HL-60 (cell line): ENCODE measurements around the gene SMG5.
A peak's percentile ranks its signal among the peaks of the same experiment; 100 is the strongest.

Experiments used
- DNase-seq, 2 experiments: peaks; one replicate each; pipeline ENCODE4 v3.0.0-alpha.2; 2010 to 2020; ENCODE audit warnings: low read depth in 1 of 2, low spot score in 1 of 2
- H3K27ac ChIP-seq: fragments of 250-450 bp; sonication (Bioruptor Pico); replicated peaks from 2 replicates; pipeline ENCODE4 v1.5.1; 2020; ENCODE audit warnings: mild to moderate bottlenecking, moderate library complexity
- H3K27me3 ChIP-seq: fragments of 250-450 bp; sonication (Bioruptor Pico); 2 replicates; pipeline ENCODE4 v1.5.1; 2021; ENCODE audit warnings: mild to moderate bottlenecking, moderate library complexity; ENCODE audit not compliant: insufficient read depth, poor library complexity, severe bottlenecking
- H3K4me3 ChIP-seq: replicated peaks from 2 replicates; pipeline ENCODE4 v1.5.1; 2011; ENCODE audit warnings: mild to moderate bottlenecking, control low read depth, low read length; ENCODE audit not compliant: insufficient read depth
- CTCF ChIP-seq: IDR thresholded peaks from one replicate; pipeline ENCODE4 v1.5.1; 2011; ENCODE audit warnings: low read length, control low read depth, inconsistent platforms; ENCODE audit not compliant: insufficient read depth
- GABPA ChIP-seq: IDR thresholded peaks from 2 replicates; pipeline ENCODE4 v1.6.1; 2012; ENCODE audit warnings: low read depth
- POLR2AphosphoS5 ChIP-seq: IDR thresholded peaks from 2 replicates; pipeline ENCODE4 v1.6.1; 2012; ENCODE audit warnings: low read depth
- SPI1 ChIP-seq: IDR thresholded peaks from 2 replicates; pipeline ENCODE4 v1.6.1; 2012; ENCODE audit warnings: low read depth, mild to moderate bottlenecking, borderline replicate concordance
- TF ChIP-seq, protein P1 (sequence below): IDR thresholded peaks from 2 replicates; pipeline ENCODE4 v1.6.1; 2012; ENCODE audit warnings: low read depth; ENCODE audit not compliant: insufficient replicate concordance

Gene SMG5

DNA sequence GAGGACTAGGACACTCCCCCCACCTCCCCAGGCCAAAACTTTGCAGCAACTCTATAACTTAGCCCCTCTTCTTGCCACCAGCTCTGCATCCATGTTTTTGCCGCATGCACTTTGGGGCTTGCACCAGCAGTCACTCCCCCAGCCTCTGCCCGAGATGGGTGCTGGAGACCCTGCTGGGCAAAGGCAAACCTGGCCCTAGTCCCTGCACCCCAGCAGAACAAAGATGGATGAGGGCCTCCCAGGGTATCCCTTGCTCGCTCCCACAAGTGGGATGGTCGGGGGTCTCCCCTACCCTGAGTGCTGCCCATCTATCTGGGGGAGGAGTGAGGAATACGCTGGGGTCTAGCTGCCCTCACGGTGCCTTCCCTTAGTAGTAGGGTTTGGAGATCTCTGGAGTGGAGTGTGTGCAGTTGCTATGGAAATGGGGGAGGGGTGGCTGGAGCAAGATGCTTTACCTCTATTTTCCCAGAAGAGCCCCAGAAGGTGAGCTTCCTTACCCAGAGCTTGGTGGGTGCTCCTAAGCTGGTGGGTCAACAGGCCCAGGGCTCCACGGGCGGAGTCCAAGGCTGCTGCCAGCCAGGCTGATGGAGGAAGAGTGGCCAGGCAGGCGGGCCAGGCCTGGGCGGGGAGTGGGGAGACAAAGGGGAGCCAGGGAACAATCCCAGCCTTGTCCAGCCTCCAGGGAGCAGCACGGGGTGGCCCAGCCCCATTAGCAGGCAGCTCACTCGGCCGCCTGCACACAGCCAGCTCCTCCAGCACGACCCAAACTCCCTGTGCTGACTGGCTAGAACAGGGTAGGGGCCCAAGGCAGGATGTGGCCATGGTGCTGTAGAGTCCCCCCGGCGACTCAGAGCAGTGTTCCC lies 34.9 kb downstream of the SMG5 start, which contains the start of gene PAQR6:
Gene PAQR6, minus strand, starts transcription at position 597 of the 863 bp plus-strand sequence. CDS start 1,325 bp downstream, outside the sequence.
- TF ChIP-seq SPI1: no peak
- TF ChIP-seq POLR2AphosphoS5: 0 out of 2 replicates have a peak, but pooled peaks have one; percentile 19
- no peaks in the 10 kb centered on the region for H3K27me3 ChIP-seq
- no peak within 1 kb of the TSS for H3K27ac ChIP-seq
- H3K4me3 ChIP-seq: no peak within 1 kb of the TSS
- DNase-seq: no peak

- no peak overlapping the region for H3K27ac ChIP-seq
- H3K4me3 ChIP-seq: no peak overlapping the region
- no peaks in the 10 kb centered on the region for H3K27me3 ChIP-seq
Measured at GRCh38 chr1:156246781-156247459, 35.7 kb downstream of the SMG5 start.

DNA sequence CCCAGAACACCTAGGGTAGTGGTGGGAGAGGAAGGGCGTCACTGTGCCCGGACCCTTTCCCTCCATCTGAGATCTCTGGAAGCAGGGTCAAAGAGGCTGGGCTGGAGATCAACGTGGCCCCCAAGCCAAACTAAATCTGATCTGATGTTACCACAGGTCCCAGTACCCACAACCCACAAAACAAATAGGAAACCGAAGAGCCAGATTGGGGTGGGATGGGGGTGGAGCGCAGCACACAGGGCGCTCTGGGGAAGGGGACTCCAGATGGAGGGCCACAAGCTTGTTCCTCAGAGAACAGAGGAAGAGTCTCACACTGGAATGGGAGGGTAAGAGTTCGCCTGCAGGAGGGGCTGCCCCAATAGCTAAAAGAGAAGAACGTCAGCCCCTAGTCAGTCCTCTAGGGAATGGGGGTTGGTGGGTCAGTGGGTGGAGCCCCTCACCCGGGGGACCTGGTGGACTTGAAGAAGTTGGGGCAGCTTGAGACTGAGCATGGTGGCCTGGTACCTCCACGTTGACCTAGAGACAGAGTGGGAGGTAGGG lies 36.3 kb downstream of the SMG5 start:
- no peak overlapping the region for H3K27ac ChIP-seq
- TF ChIP-seq SPI1: no peak
- TF ChIP-seq, protein P1, sequence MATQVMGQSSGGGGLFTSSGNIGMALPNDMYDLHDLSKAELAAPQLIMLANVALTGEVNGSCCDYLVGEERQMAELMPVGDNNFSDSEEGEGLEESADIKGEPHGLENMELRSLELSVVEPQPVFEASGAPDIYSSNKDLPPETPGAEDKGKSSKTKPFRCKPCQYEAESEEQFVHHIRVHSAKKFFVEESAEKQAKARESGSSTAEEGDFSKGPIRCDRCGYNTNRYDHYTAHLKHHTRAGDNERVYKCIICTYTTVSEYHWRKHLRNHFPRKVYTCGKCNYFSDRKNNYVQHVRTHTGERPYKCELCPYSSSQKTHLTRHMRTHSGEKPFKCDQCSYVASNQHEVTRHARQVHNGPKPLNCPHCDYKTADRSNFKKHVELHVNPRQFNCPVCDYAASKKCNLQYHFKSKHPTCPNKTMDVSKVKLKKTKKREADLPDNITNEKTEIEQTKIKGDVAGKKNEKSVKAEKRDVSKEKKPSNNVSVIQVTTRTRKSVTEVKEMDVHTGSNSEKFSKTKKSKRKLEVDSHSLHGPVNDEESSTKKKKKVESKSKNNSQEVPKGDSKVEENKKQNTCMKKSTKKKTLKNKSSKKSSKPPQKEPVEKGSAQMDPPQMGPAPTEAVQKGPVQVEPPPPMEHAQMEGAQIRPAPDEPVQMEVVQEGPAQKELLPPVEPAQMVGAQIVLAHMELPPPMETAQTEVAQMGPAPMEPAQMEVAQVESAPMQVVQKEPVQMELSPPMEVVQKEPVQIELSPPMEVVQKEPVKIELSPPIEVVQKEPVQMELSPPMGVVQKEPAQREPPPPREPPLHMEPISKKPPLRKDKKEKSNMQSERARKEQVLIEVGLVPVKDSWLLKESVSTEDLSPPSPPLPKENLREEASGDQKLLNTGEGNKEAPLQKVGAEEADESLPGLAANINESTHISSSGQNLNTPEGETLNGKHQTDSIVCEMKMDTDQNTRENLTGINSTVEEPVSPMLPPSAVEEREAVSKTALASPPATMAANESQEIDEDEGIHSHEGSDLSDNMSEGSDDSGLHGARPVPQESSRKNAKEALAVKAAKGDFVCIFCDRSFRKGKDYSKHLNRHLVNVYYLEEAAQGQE: no peak
- TF ChIP-seq GABPA: no peak
- no peak for TF ChIP-seq POLR2AphosphoS5
- TF ChIP-seq CTCF: no peak
- no peak overlapping the region for H3K4me3 ChIP-seq
- DNase-seq: no peak
- H3K27me3 ChIP-seq: no peaks in the 10 kb centered on the region

More at GRCh38 chr1:156246781-156247459, 35.7 kb downstream of the SMG5 start:
- TF ChIP-seq CTCF (no peak), POLR2AphosphoS5 (no peak; the same call in 1 of the 2 replicates), SPI1 (no peak), GABPA (no peak)
- TF ChIP-seq, protein P1: no peak
- DNase-seq: no peak
